Stimulated activated CD8-positive, alpha-beta memory T cell treated with anti-CD3 and anti-CD28 coated beads, Interleukin-7, amount 100 ng/mL, for 48 hours (primary cell): ENCODE measurements around the gene BRD1.
"Not testable (repeated sequence)": the region's sequence is repeated elsewhere in the genome, so short reads cannot be mapped to it uniquely, and the experiment has no call there.

ENCODE experiments used
- DNase-seq, 2 donors: peaks; one replicate each; pipeline ENCODE4 v3.0.0-alpha.2; 2020; ENCODE audit warnings: low read depth in 1 of 2; ENCODE audit errors: extremely low read depth in 1 of 2

BRD1 gene

GRCh38 chr22:49827271-49827852 is 311 bp downstream of the BRD1 start:
- DNase-seq, result no peak

- no peak for DNase-seq
Observed at GRCh38 chr22:49826603-49827270, 936 bp downstream of the BRD1 start.

- peak; percentile 35 to 77 for DNase-seq
Observed at GRCh38 chr22:49825944-49826602, 1.6 kb downstream of the BRD1 start.

- no peak for DNase-seq
Observed at GRCh38 chr22:49825436-49825835, 2.2 kb downstream of the BRD1 start.

GRCh38 chr22:49824936-49825335 is 2.7 kb downstream of the BRD1 start:
- DNase-seq, result no peak

GRCh38 chr22:49824185-49824925 is 3.3 kb downstream of the BRD1 start:
- DNase-seq, result no peak

- DNase-seq, result no peak
Observed at GRCh38 chr22:49823289-49824045, 4.2 kb downstream of the BRD1 start.

GRCh38 chr22:49821741-49822140 is 5.9 kb downstream of the BRD1 start:
- not testable (repeated sequence) for DNase-seq

GRCh38 chr22:49820984-49821383 is 6.7 kb downstream of the BRD1 start:
- no peak for DNase-seq

- DNase-seq, result no peak
Observed at GRCh38 chr22:49817359-49817758, 10.3 kb downstream of the BRD1 start.

- no peak for DNase-seq
Observed at GRCh38 chr22:49815641-49816091, 12.0 kb downstream of the BRD1 start.

GRCh38 chr22:49814856-49815255 is 12.8 kb downstream of the BRD1 start:
- no peak for DNase-seq

- no peak for DNase-seq
Observed at GRCh38 chr22:49814164-49814686, 13.4 kb downstream of the BRD1 start.

- DNase-seq, result no peak
Observed at GRCh38 chr22:49812838-49813237, 14.8 kb downstream of the BRD1 start.

GRCh38 chr22:49811020-49811791 is 16.5 kb downstream of the BRD1 start:
- DNase-seq, result no peak

- no peak for DNase-seq
Observed at GRCh38 chr22:49810363-49811019, 17.2 kb downstream of the BRD1 start.

- DNase-seq, result no peak
Observed at GRCh38 chr22:49807780-49808708, 19.6 kb downstream of the BRD1 start.

- DNase-seq, result no peak
Observed at GRCh38 chr22:49807129-49807528, 20.5 kb downstream of the BRD1 start.
